Measurements from ENCODE around the gene RAB36. TPM values are rescaled to one million over a fixed set of nuclear protein-coding genes. Genes with fewer than 3 reads are reported as not detected.
A peak's percentile ranks its signal among the peaks of the same experiment; 100 is the strongest.

Gene RAB36, protein sequence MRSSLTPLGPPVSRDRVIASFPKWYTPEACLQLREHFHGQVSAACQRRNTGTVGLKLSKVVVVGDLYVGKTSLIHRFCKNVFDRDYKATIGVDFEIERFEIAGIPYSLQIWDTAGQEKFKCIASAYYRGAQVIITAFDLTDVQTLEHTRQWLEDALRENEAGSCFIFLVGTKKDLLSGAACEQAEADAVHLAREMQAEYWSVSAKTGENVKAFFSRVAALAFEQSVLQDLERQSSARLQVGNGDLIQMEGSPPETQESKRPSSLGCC
- 1 to 10 TPM in 1 of 4 donors, under 1 TPM in 2, not detected in 1; 0.27 to 1.7 (median 0.92) TPM for polyA plus RNA-seq
- long read RNA-seq, donor 1, result 0 reads
- long read RNA-seq, donor 2, result 0 reads
- long read RNA-seq, donor 3, result 0 reads
- long read RNA-seq, donor 4, result 0 reads
- long read RNA-seq, donor 5, result 0 reads
- long read RNA-seq, donor 6, result 0 reads
- long read RNA-seq, donor 7, result 0 reads
- long read RNA-seq, donor 8, result 0 reads
- long read RNA-seq, donor 9, result 0 reads
- long read RNA-seq, donor 10, result 0 reads

DNA sequence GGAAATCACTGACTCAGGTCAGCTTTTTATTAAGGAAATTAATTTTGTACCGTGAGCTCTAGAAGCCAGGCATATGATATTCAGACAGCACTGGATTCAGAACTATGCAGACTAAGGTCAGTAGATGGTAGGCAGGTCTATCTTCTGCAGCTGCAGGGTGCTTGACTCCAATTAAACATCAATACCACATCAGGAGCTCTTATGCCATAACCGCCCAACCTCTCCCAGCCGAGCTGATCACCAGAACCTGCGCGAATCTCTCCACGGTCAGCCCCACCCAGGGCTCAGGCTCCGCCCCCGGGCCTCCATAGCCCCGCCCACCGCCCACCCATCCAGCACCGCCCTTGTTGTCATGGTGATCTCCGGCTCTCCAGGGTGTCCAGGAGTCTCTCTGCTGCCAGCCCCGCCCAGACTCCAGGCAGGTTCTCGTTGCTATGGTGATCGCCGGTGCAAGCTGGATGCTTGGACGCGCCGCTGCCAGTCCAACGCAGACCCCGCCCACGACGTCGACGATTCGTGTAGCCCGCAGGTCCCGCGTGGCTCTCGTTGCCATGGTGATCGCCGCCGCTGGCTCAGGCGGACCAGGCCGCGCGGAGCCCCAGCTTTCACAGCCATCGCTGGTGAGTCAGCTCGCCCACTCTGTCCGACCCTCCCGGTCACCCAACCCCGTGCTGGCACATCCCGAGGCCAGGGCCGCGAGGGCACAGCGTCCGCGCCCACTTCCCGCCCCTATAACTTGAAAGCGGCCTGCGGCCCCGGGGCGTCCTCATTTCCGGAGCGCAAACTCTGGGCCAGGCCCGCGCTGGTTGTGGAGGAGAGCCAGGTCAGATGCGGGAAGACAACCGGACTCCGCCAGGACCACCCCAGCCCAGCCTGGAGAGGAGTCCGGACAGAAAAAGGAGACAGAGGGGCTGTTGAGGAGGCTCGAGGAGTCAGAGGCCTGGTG, at the start of gene RAB36:
Gene RAB36 (plus strand): TSS at position 546 of the 946 bp plus-strand sequence. CDS start 1,140 bp downstream, outside the sequence.
- Histone ChIP-seq H3K27me3 (ENCODE audit: control insufficient read depth in 3 of 3, insufficient read depth in 3 of 3, low read length in 3 of 3) (no peaks in the 10 kb centered on the region), H3K4me1 (ENCODE audit: control insufficient read depth in 3 of 3, insufficient read depth in 2 of 3, low read depth in 1 of 3, low read length in 2 of 3) (peaks cover 3 to 29% (median 4%) of the 10 kb centered on the region in 3 donors), H3K4me3 (ENCODE audit: low read depth in 1 of 3, low read length in 3 of 3) (peak within 1 kb of the TSS in 1 of 3 donors; percentile 46), H3K9me3 (ENCODE audit: control insufficient read depth in 2 of 2, insufficient read depth in 1 of 2, low read depth in 1 of 2, low read length in 1 of 2) (no peaks in the 10 kb centered on the region), H3K36me3 (ENCODE audit: control insufficient read depth in 3 of 3, insufficient read depth in 2 of 3, low read depth in 1 of 3, low read length in 3 of 3) (no peaks in the 10 kb centered on the region), H3K27ac (ENCODE audit: low read depth in 1 of 3, low read length in 2 of 3) (peak within 1 kb of the TSS; percentile 21 to 77 (median 39))
- DNase-seq, result peak; percentile 98
- WGBS, 3 donors, result 9 to 16% (median 12%) methylated on average over 62 of the region's 62 CpGs
- FAIRE-seq, result no peak

DNA sequence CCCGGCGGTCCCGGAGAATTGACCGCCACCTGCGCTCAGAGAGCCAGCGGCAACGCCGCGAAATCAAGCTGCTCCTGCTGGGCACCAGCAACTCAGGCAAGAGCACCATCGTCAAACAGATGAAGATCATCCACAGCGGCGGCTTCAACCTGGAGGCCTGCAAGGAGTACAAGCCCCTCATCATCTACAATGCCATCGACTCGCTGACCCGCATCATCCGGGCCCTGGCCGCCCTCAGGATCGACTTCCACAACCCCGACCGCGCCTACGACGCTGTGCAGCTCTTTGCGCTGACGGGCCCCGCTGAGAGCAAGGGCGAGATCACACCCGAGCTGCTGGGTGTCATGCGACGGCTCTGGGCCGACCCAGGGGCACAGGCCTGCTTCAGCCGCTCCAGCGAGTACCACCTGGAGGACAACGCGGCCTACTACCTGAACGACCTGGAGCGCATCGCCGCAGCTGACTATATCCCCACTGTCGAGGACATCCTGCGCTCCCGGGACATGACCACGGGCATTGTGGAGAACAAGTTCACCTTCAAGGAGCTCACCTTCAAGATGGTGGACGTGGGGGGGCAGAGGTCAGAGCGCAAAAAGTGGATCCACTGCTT, 49.4 kb upstream of the RAB36 start:
- H3K9me3 ChIP-seq (ENCODE audit: control insufficient read depth in 2 of 2, insufficient read depth in 1 of 2, low read depth in 1 of 2, low read length in 1 of 2), result no peaks in the 10 kb centered on the region
- no peaks in the 10 kb centered on the region for H3K27me3 ChIP-seq (ENCODE audit: control insufficient read depth in 3 of 3, insufficient read depth in 3 of 3, low read length in 3 of 3)
- no peaks in the 10 kb centered on the region for H3K36me3 ChIP-seq (ENCODE audit: control insufficient read depth in 3 of 3, insufficient read depth in 2 of 3, low read depth in 1 of 3, low read length in 3 of 3)
- FAIRE-seq, result no peak
- 95 to 96% (median 96%) methylated on average over 43 to 45 of the region's 45 CpGs for WGBS, 3 donors
- no peaks in the 10 kb centered on the region for H3K4me1 ChIP-seq (ENCODE audit: control insufficient read depth in 3 of 3, insufficient read depth in 2 of 3, low read depth in 1 of 3, low read length in 2 of 3)
- DNase-seq, result no peak
- no peak overlapping the region for H3K27ac ChIP-seq (ENCODE audit: low read depth in 1 of 3, low read length in 2 of 3)
- H3K4me3 ChIP-seq (ENCODE audit: low read depth in 1 of 3, low read length in 3 of 3), result no peak overlapping the region

DNA sequence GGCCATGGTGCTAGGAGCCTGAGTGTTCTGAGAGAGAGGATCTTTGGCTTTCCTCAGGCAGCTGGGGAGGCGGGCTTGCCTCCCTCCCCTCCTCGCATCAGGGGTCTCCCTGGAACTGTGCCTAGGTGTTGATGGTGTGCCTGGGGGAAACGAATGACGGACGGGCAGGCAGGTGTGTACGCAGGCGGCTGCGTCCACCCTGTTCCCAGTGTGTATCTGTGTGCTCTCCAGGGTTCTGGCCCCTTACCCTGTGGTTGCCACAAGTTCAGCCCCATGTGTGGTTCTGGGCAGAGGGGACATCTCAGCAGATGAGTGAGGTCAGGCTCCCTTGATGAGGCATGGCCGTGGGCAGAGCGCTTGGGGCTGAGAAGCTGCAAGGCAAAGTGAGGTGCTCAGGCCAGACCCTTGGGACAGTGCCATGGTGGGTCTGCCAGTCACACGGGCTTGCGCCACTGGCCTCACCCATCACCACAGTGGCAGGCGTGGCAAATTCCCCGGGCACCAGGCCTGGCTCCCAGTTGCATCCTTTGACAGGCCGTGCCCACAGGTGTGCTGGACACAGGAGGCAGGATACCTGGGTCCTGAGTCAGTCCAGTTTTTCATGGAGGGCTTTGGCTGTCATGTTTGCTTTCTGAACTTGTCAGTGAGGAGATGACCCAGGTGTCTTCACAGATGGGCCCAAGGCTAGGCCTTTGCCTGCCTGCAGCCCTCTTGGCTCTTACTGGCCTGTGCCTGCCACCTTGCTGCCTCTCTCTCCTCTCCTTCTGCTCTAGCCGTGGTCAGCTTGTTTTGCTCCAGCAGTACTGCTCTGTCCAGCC, 47.7 kb upstream of the RAB36 start:
- H3K4me3 ChIP-seq (ENCODE audit: low read depth in 1 of 3, low read length in 3 of 3), result no peak overlapping the region
- WGBS, 3 donors, result 88 to 94% (median 90%) methylated on average over 14 to 16 of the region's 16 CpGs
- H3K9me3 ChIP-seq (ENCODE audit: control insufficient read depth in 2 of 2, insufficient read depth in 1 of 2, low read depth in 1 of 2, low read length in 1 of 2), result no peaks in the 10 kb centered on the region
- no peaks in the 10 kb centered on the region for H3K4me1 ChIP-seq (ENCODE audit: control insufficient read depth in 3 of 3, insufficient read depth in 2 of 3, low read depth in 1 of 3, low read length in 2 of 3)
- DNase-seq (no peak), FAIRE-seq (no peak)
- H3K27me3 ChIP-seq (ENCODE audit: control insufficient read depth in 3 of 3, insufficient read depth in 3 of 3, low read length in 3 of 3), result no peaks in the 10 kb centered on the region
- no peaks in the 10 kb centered on the region for H3K36me3 ChIP-seq (ENCODE audit: control insufficient read depth in 3 of 3, insufficient read depth in 2 of 3, low read depth in 1 of 3, low read length in 3 of 3)
- peak overlapping the region in 1 of 3 donors; percentile 22 for H3K27ac ChIP-seq (ENCODE audit: low read depth in 1 of 3, low read length in 2 of 3)

DNA sequence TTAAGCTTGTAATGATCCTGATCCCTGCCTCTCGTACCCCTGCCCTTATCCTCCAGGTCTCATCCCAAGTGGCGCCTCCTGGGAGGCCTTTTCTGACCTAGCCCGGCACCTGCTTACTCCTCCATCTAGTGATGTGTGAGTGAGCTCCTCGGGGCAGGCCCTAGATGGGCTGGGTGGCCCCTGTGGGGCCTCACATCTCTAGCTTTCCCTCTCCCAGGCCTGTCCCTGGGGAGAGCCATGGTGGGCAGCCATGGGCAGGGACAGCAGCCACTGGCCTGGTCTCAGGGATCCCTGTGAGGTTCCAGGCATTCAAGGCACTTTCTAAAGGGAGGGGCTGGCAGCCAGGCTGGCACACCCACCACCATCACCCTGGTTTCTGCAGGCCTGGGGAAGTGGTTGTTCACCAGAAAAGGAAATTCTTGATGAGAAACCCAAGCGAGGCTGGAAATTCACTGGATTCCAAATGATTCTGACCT, 47.0 kb upstream of the RAB36 start:
- FAIRE-seq, result no peak
- WGBS, 3 donors, result 74 to 82% (median 81%) methylated on average over 5 of the region's 5 CpGs
- H3K4me1 ChIP-seq (ENCODE audit: control insufficient read depth in 3 of 3, insufficient read depth in 2 of 3, low read depth in 1 of 3, low read length in 2 of 3), result no peaks in the 10 kb centered on the region

DNA sequence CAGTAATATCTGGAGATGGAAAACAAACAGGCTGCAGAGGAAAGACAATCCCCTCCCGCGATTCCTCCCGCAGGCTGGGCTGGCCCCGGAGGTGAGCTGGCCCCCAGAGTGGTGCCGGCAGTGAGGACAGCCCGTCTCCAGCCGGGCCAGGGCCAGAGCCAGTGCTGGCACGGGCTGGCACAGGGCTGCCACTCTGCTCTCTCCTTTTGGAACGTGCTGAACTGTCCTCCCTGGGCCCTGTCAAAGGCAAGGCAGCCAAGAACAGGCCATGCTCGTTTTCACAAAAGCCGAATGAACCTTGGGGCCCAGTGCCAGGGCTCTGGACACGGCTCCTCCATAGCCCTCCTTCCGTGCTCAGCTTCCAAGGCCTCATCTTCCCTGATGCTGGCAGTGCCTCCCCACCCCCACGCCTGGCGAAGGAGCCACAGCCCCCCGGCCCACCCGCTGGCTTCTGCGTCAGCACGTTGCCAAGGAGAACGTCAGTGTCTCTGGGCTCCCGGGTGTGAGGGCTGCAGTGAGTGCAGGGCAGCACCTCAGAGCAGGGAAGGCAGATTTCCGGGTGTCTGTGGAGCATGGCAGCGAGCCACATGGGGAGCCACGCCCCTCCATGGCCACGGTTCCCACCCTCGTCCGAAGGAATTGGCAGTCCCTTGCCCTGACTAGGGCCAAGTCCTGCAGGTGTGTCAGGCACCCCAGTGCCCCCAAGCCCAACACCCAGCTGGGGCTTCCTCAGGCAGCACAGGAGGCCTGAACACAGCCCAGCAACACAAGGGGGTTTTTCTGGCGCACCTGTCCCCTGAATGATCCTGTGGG, 46.4 kb upstream of the RAB36 start:
- WGBS, 3 donors, result 13 to 52% (median 50%) methylated on average over 26 to 28 of the region's 28 CpGs
- FAIRE-seq, result no peak
- Histone ChIP-seq H3K27ac (ENCODE audit: low read depth in 1 of 3, low read length in 2 of 3) (peak overlapping the region in 1 of 3 donors; percentile 38), H3K4me3 (ENCODE audit: low read depth in 1 of 3, low read length in 3 of 3) (no peak overlapping the region), H3K9me3 (ENCODE audit: control insufficient read depth in 2 of 2, insufficient read depth in 1 of 2, low read depth in 1 of 2, low read length in 1 of 2) (no peaks in the 10 kb centered on the region), H3K27me3 (ENCODE audit: control insufficient read depth in 3 of 3, insufficient read depth in 3 of 3, low read length in 3 of 3) (no peaks in the 10 kb centered on the region), H3K4me1 (ENCODE audit: control insufficient read depth in 3 of 3, insufficient read depth in 2 of 3, low read depth in 1 of 3, low read length in 2 of 3) (no peaks in the 10 kb centered on the region), H3K36me3 (ENCODE audit: control insufficient read depth in 3 of 3, insufficient read depth in 2 of 3, low read depth in 1 of 3, low read length in 3 of 3) (no peaks in the 10 kb centered on the region)
- peak in 1 of 2 donors; percentile 51 for DNase-seq

More for the DNA sequence above, 47.0 kb upstream of the RAB36 start:
- H3K36me3 ChIP-seq (ENCODE audit: control insufficient read depth in 3 of 3, insufficient read depth in 2 of 3, low read depth in 1 of 3, low read length in 3 of 3), result no peaks in the 10 kb centered on the region
- H3K27me3 ChIP-seq (ENCODE audit: control insufficient read depth in 3 of 3, insufficient read depth in 3 of 3, low read length in 3 of 3), result no peaks in the 10 kb centered on the region
- H3K27ac ChIP-seq (ENCODE audit: low read depth in 1 of 3, low read length in 2 of 3), result peak overlapping the region in 1 of 3 donors; percentile 38
- H3K4me3 ChIP-seq (ENCODE audit: low read depth in 1 of 3, low read length in 3 of 3), result no peak overlapping the region
- H3K9me3 ChIP-seq (ENCODE audit: control insufficient read depth in 2 of 2, insufficient read depth in 1 of 2, low read depth in 1 of 2, low read length in 1 of 2), result no peaks in the 10 kb centered on the region
- no peak for DNase-seq

DNA sequence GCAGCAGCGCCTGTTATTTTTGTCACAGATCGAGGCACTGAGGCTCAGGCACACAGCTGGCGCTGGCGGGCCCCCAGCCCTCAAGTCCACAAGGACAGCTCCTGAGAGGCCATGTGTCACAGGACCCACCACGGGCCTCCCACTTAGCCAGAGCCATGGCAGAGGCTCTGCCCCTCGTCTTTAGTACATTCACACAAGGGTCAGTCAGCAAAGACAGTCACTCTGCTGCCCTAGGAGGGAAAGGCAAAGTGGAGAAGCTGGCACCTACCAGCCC, 45.8 kb upstream of the RAB36 start:
- no peaks in the 10 kb centered on the region for H3K9me3 ChIP-seq (ENCODE audit: control insufficient read depth in 2 of 2, insufficient read depth in 1 of 2, low read depth in 1 of 2, low read length in 1 of 2)
- no peak overlapping the region for H3K27ac ChIP-seq (ENCODE audit: low read depth in 1 of 3, low read length in 2 of 3)
- no peak for FAIRE-seq
- no peaks in the 10 kb centered on the region for H3K36me3 ChIP-seq (ENCODE audit: control insufficient read depth in 3 of 3, insufficient read depth in 2 of 3, low read depth in 1 of 3, low read length in 3 of 3)
- no peaks in the 10 kb centered on the region for H3K4me1 ChIP-seq (ENCODE audit: control insufficient read depth in 3 of 3, insufficient read depth in 2 of 3, low read depth in 1 of 3, low read length in 2 of 3)
- no peak for DNase-seq
- no peaks in the 10 kb centered on the region for H3K27me3 ChIP-seq (ENCODE audit: control insufficient read depth in 3 of 3, insufficient read depth in 3 of 3, low read length in 3 of 3)
- H3K4me3 ChIP-seq (ENCODE audit: low read depth in 1 of 3, low read length in 3 of 3), result no peak overlapping the region
- 72 to 84% (median 73%) methylated on average over 6 of the region's 6 CpGs for WGBS, 3 donors

DNA sequence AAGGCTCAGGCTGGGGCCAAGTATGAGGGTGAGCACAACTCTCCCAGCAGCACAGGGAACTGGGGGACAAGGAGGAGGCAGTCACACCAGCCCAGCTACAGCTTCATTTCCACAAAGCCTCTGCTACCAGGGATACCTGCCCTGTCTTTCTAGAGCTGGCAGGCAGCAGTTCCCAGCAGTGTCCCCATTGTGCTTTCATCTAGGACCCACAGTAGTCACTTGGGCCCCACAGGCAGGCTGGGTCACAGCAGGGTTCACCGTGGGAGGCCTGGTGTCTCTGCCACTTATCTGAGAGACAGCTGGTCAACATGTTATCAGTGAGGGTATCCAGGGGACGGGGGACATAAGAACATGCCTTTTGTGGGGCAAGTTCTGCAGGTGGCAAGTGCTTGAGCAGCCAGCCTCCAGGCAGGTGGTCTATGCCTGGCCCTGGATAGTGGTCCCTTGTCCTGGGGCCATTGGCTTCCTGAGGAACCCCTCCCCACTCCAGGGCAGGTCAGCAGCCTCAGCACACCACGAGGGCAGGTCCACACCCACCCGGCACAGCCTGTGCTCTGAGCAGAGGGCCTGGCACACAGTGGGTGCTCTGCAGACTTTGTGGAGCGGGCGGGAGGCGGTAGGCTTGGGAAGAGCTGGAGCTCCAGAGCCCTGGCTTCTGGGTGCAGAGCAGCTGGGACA, 45.0 kb upstream of the RAB36 start:
- FAIRE-seq, result no peak
- H3K4me3 ChIP-seq (ENCODE audit: low read depth in 1 of 3, low read length in 3 of 3), result no peak overlapping the region
- no peaks in the 10 kb centered on the region for H3K4me1 ChIP-seq (ENCODE audit: control insufficient read depth in 3 of 3, insufficient read depth in 2 of 3, low read depth in 1 of 3, low read length in 2 of 3)

More for the DNA sequence above, 45.0 kb upstream of the RAB36 start:
- WGBS, 3 donors, result 77 to 83% (median 82%) methylated on average over 7 of the region's 7 CpGs
- no peaks in the 10 kb centered on the region for H3K9me3 ChIP-seq (ENCODE audit: control insufficient read depth in 2 of 2, insufficient read depth in 1 of 2, low read depth in 1 of 2, low read length in 1 of 2)
- H3K27ac ChIP-seq (ENCODE audit: low read depth in 1 of 3, low read length in 2 of 3), result no peak overlapping the region
- no peaks in the 10 kb centered on the region for H3K36me3 ChIP-seq (ENCODE audit: control insufficient read depth in 3 of 3, insufficient read depth in 2 of 3, low read depth in 1 of 3, low read length in 3 of 3)
- no peak for DNase-seq
- no peaks in the 10 kb centered on the region for H3K27me3 ChIP-seq (ENCODE audit: control insufficient read depth in 3 of 3, insufficient read depth in 3 of 3, low read length in 3 of 3)

Measured in small intestine (tissue), 16 donors.